GM12878 (cell line): ENCODE results near the gene MAOA.

Experiments used
- CTCF ChIP-seq, 3 experiments: IDR thresholded peaks in 2 of 3; conservative IDR thresholded peaks in 1 of 3; 2 replicates each; pipeline ENCODE4 v1.5.1; 2011; ENCODE audit warnings: low read depth in 3 of 3, low read length in 3 of 3, mild to moderate bottlenecking in 3 of 3, control low read depth in 2 of 3, moderate library complexity in 2 of 3, inconsistent platforms in 1 of 3, mixed read lengths in 1 of 3; ENCODE audit not compliant: control insufficient read depth in 2 of 3, insufficient read depth in 1 of 3; ENCODE audit errors: extremely low read depth in 1 of 3
- EP300 ChIP-seq, 2 experiments: fragments of 150-350 bp in 1 of 2; IDR thresholded peaks; 2 replicates each; pipeline ENCODE4 v1.6.1; 2011 to 2012; ENCODE audit warnings: low read depth in 2 of 2, low read length in 2 of 2, borderline replicate concordance in 1 of 2, improper control_type of control experiment in 1 of 2, inconsistent platforms in 1 of 2; ENCODE audit not compliant: control insufficient read depth in 1 of 2
- GABPA ChIP-seq: IDR thresholded peaks from 2 replicates; pipeline ENCODE4 v1.6.1; 2014; ENCODE audit warnings: antibody characterized with exemption, low read depth, mild to moderate bottlenecking, inconsistent platforms
- MXI1 ChIP-seq: fragments of 150-350 bp; IDR thresholded peaks from 2 replicates; pipeline ENCODE4 v1.6.1; 2011; ENCODE audit warnings: low read depth, mild to moderate bottlenecking, inconsistent platforms, low read length, improper control_type of control experiment
- NFIC ChIP-seq: IDR thresholded peaks from 2 replicates; pipeline ENCODE4 v1.6.1; 2012; ENCODE audit warnings: low read depth, mild to moderate bottlenecking, inconsistent platforms, low read length, moderate library complexity
- NR2C2 ChIP-seq: IDR thresholded peaks from 2 replicates; pipeline ENCODE4 v1.6.1; 2011; ENCODE audit warnings: borderline replicate concordance, low read depth; ENCODE audit not compliant: control insufficient read depth, insufficient read length
- POLR2AphosphoS5 ChIP-seq: IDR thresholded peaks from 2 replicates; pipeline ENCODE4 v1.6.1; 2011; ENCODE audit warnings: mild to moderate bottlenecking, low read length, inconsistent platforms
- TARDBP ChIP-seq: IDR thresholded peaks from 2 replicates; pipeline ENCODE4 v1.6.1; 2016; ENCODE audit warnings: borderline replicate concordance
- WRNIP1 ChIP-seq: IDR thresholded peaks from 2 replicates; pipeline ENCODE4 v1.6.1; 2011; ENCODE audit warnings: low read depth, low read length, improper control_type of control experiment, borderline replicate concordance
- ZSCAN29 ChIP-seq: fragments of 450-650 bp; IDR thresholded peaks from 2 replicates; pipeline ENCODE4 v1.6.1; 2017; ENCODE audit warnings: mild to moderate bottlenecking, moderate library complexity
- TF ChIP-seq, protein P1 (sequence below): IDR thresholded peaks from 2 replicates; pipeline ENCODE4 v1.6.1; 2012; ENCODE audit warnings: mild to moderate bottlenecking, low read depth, low read length

DNA sequence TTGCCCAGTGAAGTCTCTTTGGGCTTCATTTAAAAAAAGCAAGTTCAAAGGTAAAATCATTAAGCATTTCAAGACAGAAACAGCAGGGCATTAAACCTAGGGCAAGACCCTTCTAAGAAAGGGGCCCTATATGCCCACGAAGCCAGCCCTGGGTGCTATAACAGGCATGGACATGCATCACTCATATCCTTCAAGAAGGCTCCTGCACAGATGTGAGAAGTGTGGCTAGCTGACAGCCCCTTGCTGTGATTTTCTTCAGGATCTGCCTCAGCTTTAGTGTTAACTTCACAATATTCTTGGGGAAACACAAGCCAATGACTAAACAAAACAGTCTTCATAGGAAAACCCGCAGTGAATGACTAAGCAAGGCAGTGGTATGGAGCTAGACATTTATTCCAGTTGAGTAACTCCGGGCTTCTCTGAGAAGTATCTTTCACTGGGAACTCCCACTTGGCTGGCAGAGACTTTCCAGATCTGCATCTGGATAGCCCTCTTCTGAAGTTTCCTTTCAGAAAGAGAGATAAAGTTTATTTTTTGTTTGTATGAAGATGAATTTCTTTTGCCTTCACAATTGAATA lies 11.9 kb upstream of the MAOA start:
- TF ChIP-seq ZSCAN29 = no peak
- TF ChIP-seq CTCF (IDR thresholded peaks at IDR 0.05 in 2 of 3, conservative IDR thresholded peaks at IDR 0.05 in 1 of 3; ENCODE audit: control insufficient read depth in 2 of 3, extremely low read depth in 1 of 3, insufficient read depth in 1 of 3, low read depth in 3 of 3, low read length in 3 of 3) = no peak
- TF ChIP-seq POLR2AphosphoS5 = no peak
- TF ChIP-seq EP300 (IDR thresholded peaks at IDR 0.05; ENCODE audit: borderline replicate concordance in 1 of 2, control insufficient read depth in 1 of 2, low read depth in 2 of 2, low read length in 2 of 2) = no peak
- TF ChIP-seq WRNIP1 = no peak
- no peak for TF ChIP-seq TARDBP
- no peak for TF ChIP-seq NFIC
- TF ChIP-seq NR2C2 = no peak
- TF ChIP-seq, protein P1, sequence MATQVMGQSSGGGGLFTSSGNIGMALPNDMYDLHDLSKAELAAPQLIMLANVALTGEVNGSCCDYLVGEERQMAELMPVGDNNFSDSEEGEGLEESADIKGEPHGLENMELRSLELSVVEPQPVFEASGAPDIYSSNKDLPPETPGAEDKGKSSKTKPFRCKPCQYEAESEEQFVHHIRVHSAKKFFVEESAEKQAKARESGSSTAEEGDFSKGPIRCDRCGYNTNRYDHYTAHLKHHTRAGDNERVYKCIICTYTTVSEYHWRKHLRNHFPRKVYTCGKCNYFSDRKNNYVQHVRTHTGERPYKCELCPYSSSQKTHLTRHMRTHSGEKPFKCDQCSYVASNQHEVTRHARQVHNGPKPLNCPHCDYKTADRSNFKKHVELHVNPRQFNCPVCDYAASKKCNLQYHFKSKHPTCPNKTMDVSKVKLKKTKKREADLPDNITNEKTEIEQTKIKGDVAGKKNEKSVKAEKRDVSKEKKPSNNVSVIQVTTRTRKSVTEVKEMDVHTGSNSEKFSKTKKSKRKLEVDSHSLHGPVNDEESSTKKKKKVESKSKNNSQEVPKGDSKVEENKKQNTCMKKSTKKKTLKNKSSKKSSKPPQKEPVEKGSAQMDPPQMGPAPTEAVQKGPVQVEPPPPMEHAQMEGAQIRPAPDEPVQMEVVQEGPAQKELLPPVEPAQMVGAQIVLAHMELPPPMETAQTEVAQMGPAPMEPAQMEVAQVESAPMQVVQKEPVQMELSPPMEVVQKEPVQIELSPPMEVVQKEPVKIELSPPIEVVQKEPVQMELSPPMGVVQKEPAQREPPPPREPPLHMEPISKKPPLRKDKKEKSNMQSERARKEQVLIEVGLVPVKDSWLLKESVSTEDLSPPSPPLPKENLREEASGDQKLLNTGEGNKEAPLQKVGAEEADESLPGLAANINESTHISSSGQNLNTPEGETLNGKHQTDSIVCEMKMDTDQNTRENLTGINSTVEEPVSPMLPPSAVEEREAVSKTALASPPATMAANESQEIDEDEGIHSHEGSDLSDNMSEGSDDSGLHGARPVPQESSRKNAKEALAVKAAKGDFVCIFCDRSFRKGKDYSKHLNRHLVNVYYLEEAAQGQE = no peak
- TF ChIP-seq GABPA = no peak
- no peak for TF ChIP-seq MXI1
